H4 (cell line): ENCODE data around the gene CD6. TPM values are rescaled to one million over a fixed set of nuclear protein-coding genes. Genes with fewer than 3 reads are reported as not detected.

Experiments used
- DNase-seq: peaks from one replicate; pipeline ENCODE4 v3.0.0-alpha.2; 2015; ENCODE audit warnings: low spot score
- total RNA-seq: library from RNA; depleted of rRNA; stranded (reverse); fragments of >200 nt; shearing (Covaris generic); gene quantifications from 2 replicates; pipeline ENCODE4 v1.2.3, GENCODE V29; 2014

CD6 gene
- total RNA-seq, 1 experiment from 2014 or later = not detected

GRCh38 chr11:60985991-60986915, 14.8 kb downstream of the CD6 start:
- DNase-seq = peak; percentile 16

DNA sequence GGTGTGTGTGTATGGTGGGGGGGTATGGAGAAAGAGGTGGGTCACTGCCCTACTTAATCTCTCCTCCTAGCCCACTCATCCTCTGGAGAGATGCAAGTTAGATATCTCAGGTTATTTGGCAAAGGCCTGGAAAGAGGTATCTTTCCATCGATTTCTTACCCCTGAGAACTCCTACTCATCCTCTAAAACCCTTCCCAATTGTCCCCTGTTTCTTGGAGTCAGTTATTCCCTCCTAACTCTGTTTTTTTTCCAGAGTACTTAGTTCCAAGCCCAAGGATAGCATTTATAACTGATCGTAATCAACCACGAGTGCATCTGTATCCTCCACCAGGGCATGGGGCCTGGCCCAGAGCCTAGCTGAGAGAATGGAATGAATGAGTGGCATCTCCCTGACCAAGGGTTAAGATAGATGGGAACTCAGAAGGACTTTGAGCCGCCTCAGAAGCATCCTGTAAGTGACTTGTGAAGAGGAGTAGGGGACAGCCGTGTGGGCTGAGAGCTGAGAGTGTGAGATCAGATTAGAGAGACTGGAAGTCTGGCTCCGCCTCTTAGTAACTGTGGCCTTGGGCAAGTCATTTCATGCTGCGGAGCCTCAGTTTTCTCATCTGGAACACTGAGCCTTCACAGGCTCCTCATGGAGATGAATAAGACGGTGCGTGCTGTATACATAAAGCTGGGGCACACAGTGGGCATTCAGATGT, 16.2 kb downstream of the CD6 start:
- DNase-seq = no peak

DNA sequence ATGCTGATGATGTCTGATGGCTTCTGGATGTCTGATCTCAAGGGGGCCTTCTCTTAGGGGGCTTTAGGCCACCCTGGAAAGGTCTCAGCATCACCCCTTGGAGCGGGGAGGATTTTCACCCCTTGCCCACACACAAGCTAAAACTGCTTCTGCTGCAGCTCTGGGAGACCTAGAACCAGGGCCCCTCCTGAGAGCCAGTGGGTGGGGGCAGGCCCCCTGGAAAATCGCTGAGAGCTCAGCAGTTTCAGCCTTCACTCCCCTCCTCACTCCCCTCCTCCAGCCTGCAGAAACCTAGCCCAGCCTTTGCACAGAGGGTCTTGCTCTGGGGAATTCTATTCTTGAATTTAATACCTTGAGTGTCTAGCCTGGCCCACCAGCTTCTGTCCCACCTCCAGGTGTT, 17.2 kb downstream of the CD6 start:
- DNase-seq = no peak

GRCh38 chr11:60989093-60989650, 17.7 kb downstream of the CD6 start:
- no peak for DNase-seq

- DNase-seq = no peak
Measured at GRCh38 chr11:60991457-60991856, 20.0 kb downstream of the CD6 start.

- no peak for DNase-seq
Measured at GRCh38 chr11:60992842-60993409, 21.4 kb downstream of the CD6 start.

- DNase-seq = no peak
Measured at GRCh38 chr11:60993615-60994014, 22.1 kb downstream of the CD6 start.

- DNase-seq = no peak
Measured at GRCh38 chr11:60994541-60995080, 23.1 kb downstream of the CD6 start.

- no peak for DNase-seq
Measured at GRCh38 chr11:60995798-60996197, 24.3 kb downstream of the CD6 start.

DNA sequence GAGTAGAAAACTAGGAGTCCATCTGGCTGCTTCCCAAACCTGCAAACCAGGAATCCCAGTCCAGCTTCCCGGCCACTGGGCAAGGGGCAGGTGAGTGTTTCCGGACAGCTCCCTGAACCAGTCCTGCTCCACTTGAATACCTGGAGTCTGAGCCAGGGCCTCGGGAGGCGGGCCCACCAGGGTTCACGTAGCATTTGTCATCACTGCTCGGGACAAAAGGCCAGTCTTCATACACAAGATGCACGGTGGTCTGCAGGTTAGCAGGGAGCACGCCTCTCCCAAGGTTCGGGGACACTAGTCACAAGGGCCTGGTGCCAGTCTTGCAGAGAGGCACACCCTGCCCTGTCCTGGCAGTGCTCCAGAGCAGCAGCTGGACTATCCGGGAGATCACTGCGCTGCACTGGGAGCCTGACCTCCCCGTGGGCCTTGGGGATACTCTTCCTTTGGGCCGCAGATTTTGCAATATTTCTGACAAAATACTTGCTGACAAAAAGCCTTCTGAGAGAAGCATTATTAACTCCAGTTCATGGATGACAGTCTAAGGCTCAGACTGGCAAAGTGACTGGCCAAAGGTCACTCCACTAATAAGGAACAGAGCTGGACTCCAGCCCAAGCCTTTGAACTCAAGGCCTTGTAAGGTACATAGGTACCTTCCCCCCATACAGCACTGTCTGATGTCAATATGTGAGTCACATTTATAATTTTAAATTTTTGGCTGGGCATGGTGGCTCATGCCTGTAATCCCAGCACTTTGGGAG, 25.1 kb downstream of the CD6 start:
- no peak for DNase-seq

GRCh38 chr11:61000426-61000825, 28.9 kb downstream of the CD6 start:
- DNase-seq = no peak

DNA sequence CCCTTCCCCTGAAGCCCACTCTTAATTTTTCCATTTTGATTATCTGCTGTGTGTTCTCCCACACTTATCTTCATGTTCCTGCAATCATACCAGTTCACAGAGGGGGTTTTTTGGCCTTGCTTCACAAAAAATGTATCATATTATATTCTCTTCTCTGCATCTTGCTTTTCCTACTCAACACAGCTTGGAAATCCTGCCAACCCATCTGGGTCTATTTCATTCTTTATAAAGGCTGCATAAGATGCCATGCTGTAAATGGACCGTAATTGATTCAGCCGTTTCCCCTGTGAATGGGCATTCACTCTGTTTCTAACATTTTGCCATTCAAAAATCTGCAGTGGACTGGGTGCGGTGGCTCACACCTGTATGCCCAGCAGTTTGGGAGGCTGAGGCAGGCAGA, 30.5 kb downstream of the CD6 start:
- DNase-seq = no peak

DNA sequence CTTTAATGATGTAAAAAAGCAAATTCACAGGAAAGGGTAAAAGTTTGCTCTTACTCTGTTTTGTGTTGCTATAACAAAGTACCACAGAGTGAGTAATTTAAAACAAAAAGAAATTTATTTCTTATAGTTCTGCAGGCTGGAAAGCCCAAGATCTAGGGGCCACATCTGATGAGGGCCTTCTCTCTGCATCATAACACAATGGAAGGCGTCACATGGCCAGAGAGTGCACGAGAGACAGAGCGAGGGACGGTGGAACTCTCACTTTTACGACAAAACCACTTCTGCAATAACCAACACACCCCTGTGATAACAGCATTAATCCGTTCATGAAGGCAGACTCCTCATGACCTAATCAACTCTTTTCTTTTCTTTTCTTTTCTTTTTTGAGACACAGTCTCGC, 31.1 kb downstream of the CD6 start:
- no peak for DNase-seq

DNA sequence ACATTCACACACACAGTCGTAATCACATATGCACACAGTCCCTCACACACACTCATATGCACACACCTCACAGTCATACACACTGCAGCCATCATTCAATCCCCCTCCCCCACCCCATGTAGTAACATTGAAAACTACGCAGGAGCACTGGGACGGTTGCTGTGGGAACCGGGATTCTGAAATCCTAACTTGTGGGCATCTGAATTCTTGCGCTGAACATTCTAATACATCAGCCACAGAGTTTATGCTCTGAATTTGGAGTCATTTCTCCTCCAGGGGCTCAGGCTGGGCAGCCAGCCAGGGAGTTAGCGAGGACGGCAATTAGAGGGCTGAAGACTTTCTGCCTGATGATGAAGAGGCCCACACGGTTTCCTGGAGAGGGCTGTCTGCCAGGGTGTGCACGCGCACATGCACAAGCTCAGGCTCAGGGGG, 32.7 kb downstream of the CD6 start:
- DNase-seq = peak; percentile 66

DNA sequence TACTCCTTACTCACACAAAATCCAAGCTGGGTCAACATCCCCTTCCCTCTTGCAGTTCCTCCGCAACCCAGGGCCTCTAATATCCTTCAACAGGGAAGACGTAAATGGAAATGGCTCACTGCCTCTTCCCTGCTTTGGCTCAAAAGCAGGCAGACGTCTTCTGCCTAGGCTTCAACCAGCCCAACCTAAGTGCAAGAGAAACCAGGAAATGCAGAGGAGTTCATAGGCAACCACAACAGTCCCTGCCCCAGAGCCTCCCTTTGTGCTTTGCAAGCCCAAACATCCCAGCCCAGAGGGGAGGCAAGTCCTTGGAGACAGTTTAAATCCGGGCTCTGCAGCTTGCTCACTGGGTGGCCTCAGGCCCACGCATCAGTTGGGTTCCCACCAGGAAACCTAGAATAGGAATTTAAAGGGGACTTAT, 33.3 kb downstream of the CD6 start:
- no peak for DNase-seq

DNA sequence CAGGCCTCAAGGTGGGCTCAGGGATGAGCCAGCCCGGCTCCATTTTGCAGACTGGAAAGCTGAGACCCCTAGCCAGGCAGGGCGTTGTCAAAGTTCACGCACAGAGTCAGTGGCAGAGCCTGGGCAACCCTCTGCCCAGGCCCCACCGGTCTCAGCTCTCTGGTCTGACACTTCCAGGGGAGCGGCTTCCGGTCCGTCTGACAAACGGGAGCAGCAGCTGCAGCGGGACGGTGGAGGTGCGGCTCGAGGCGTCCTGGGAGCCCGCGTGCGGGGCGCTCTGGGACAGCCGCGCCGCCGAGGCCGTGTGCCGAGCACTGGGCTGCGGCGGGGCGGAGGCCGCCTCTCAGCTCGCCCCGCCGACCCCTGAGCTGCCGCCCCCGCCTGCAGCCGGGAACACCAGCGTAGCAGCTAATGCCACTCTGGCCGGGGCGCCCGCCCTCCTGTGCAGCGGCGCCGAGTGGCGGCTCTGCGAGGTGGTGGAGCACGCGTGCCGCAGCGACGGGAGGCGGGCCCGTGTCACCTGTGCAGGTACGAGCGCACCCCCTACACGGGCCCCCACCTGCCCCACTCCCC, 36.0 kb downstream of the CD6 start:
- no peak for DNase-seq

DNA sequence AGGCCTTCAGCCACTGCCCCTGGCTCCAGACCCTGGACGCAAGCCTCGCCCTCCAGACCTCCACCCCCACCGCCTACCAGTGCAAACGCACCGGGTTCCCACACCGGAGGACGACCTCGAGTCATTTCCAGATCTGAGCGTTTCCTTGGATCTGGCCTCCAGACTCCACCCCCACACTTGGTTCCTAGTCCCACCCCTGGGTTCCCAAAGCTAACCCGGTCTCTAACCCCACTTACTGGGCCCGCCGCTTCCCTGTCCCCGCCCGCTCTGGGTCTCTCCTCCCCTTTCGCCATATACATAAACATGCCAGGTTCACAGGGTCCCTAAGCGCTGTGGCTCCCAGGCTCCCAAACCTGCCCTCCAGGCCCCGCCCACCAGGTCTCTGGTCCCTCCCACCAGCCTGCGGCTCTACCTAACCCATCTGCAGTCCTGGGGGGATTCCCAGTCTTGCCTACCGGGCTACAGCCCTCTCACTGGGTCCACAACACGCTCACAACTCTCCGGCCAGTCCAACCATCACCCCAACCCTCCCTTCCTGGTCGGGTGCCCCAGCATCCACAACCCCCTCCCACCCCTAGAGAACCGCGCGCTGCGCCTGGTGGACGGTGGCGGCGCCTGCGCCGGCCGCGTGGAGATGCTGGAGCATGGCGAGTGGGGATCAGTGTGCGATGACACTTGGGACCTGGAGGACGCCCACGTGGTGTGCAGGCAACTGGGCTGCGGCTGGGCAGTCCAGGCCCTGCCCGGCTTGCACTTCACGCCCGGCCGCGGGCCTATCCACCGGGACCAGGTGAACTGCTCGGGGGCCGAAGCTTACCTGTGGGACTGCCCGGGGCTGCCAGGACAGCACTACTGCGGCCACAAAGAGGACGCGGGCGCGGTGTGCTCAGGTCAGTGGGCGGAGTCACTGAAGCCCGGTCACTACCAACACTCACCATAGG, 36.7 kb downstream of the CD6 start:
- no peak for DNase-seq

DNA sequence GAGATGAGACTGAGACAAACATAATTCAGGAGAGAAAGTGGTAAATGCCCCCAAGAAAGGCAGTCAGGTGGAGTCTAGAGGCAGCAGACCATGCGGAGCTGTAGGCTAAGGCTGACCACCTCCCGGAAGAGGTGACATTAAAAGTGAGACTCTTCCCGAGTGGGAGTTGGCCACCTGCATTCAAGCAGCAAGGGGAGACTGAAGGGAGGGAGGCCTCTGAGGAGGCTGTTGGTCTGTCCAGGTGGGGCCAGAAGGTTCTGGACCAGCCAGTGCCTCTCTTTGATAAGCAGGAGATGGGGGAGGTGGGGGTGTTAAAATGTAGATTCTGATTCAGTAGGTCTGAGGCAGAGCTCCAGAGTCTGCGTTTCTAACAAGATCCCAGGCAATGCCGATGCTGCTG, 37.5 kb downstream of the CD6 start:
- no peak for DNase-seq

DNA sequence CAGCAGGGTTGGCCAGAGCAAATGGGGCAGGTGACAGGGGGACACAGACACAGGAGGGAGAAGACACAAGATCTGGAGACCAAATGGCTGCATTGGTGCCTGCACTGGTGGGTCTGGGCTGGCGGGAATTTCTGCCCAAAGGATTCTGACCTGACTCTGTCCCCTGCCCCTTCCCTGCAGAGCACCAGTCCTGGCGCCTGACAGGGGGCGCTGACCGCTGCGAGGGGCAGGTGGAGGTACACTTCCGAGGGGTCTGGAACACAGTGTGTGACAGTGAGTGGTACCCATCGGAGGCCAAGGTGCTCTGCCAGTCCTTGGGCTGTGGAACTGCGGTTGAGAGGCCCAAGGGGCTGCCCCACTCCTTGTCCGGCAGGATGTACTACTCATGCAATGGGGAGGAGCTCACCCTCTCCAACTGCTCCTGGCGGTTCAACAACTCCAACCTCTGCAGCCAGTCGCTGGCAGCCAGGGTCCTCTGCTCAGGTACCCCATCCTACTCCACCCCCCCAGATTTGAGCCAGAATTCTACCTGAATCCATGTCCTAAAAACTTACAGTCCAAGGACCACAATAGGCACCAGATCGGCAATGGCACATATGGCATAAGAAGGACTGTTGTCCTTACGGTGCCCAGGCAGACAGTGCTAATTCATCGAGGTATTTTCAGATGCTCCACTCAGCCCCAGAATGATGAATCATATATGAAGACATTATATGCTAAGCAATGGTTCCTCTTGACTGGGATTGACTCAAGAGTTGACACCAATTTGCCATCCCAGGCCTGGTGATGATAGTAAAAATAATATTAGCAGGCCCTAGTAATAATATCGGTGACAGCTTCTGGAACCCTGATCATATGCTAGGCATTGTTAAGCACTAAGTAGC, 38.2 kb downstream of the CD6 start:
- DNase-seq = no peak
